Measurements from ENCODE around the gene CNOT1. TPM values are rescaled to one million over a fixed set of nuclear protein-coding genes. Genes with fewer than 3 reads are reported as not detected.
"Not testable (repeated sequence)": the region's sequence is repeated elsewhere in the genome, so short reads cannot be mapped to it uniquely, and the experiment has no call there.

CNOT1 gene
- total RNA-seq, 1 donor from 2014 or later: 157 TPM

- DNase-seq (ENCODE audit: low read depth, low spot score): no peak
Observed at GRCh38 chr16:58503863-58504688, 125.5 kb downstream of the CNOT1 start.

- DNase-seq (ENCODE audit: low read depth, low spot score): no peak
Observed at GRCh38 chr16:58503166-58503862, 126.3 kb downstream of the CNOT1 start.

GRCh38 chr16:58502217-58502921 lies 127.3 kb downstream of the CNOT1 start:
- no peak for DNase-seq (ENCODE audit: low read depth, low spot score)

- no peak for DNase-seq (ENCODE audit: low read depth, low spot score)
Observed at GRCh38 chr16:58501242-58502131, 128.1 kb downstream of the CNOT1 start.

- no peak for DNase-seq (ENCODE audit: low read depth, low spot score)
Observed at GRCh38 chr16:58500430-58501241, 129.0 kb downstream of the CNOT1 start.

GRCh38 chr16:58499615-58500351 lies 129.8 kb downstream of the CNOT1 start, which contains the start of gene NDRG4:
NDRG4 (plus strand) TSS chr16:58500143; CDS start chr16:58500249, 106 bp downstream.
- DNase-seq (ENCODE audit: low read depth, low spot score): peak; percentile 33

- DNase-seq (ENCODE audit: low read depth, low spot score): no peak
Observed at GRCh38 chr16:58499092-58499511, 130.5 kb downstream of the CNOT1 start.

GRCh38 chr16:58498341-58499091 lies 131.1 kb downstream of the CNOT1 start:
- DNase-seq (ENCODE audit: low read depth, low spot score): no peak

- no peak for DNase-seq (ENCODE audit: low read depth, low spot score)
Observed at GRCh38 chr16:58497935-58498334, 131.7 kb downstream of the CNOT1 start.

GRCh38 chr16:58497468-58497867 lies 132.2 kb downstream of the CNOT1 start:
- DNase-seq (ENCODE audit: low read depth, low spot score): no peak

- no peak for DNase-seq (ENCODE audit: low read depth, low spot score)
Observed at GRCh38 chr16:58495521-58496331, 133.9 kb downstream of the CNOT1 start.

GRCh38 chr16:58494981-58495520 lies 134.6 kb downstream of the CNOT1 start:
- DNase-seq (ENCODE audit: low read depth, low spot score): peak; percentile 75

- no peak for DNase-seq (ENCODE audit: low read depth, low spot score)
Observed at GRCh38 chr16:58493756-58494431, 135.7 kb downstream of the CNOT1 start.

- DNase-seq (ENCODE audit: low read depth, low spot score): no peak
Observed at GRCh38 chr16:58492735-58493134, 136.9 kb downstream of the CNOT1 start.

- DNase-seq (ENCODE audit: low read depth, low spot score): no peak
Observed at GRCh38 chr16:58492066-58492465, 137.6 kb downstream of the CNOT1 start.

- DNase-seq (ENCODE audit: low read depth, low spot score): not testable (repeated sequence)
Observed at GRCh38 chr16:58490539-58490938, 139.1 kb downstream of the CNOT1 start.

- DNase-seq (ENCODE audit: low read depth, low spot score): no peak
Observed at GRCh38 chr16:58490065-58490464, 139.6 kb downstream of the CNOT1 start.
